Activated naive CD4-positive, alpha-beta T cell treated with anti-CD3 and anti-CD28 coated beads, Interleukin-2, amount 50 U/mL, for 24 hours (primary cell): ENCODE data around the gene HECW1.
A peak's percentile ranks its signal among the peaks of the same experiment; 100 is the strongest.
"Not testable (repeated sequence)": the region's sequence is repeated elsewhere in the genome, so short reads cannot be mapped to it uniquely, and the experiment has no call there.

Experiments
- H3K27ac Mint-ChIP-seq: one replicate; pipeline ENCODE4 v1.8.0; 2021; ENCODE audit warnings: mild to moderate bottlenecking, mixed read lengths
- H3K27me3 Mint-ChIP-seq: one replicate; pipeline ENCODE4 v1.8.0; 2021; ENCODE audit warnings: mixed read lengths
- H3K36me3 Mint-ChIP-seq: one replicate; pipeline ENCODE4 v1.8.0; 2021; ENCODE audit warnings: mixed read lengths
- H3K4me1 Mint-ChIP-seq: one replicate; pipeline ENCODE4 v1.8.0; 2021; ENCODE audit warnings: mixed read lengths
- H3K4me3 Mint-ChIP-seq: one replicate; pipeline ENCODE4 v1.8.0; 2021; ENCODE audit warnings: mild to moderate bottlenecking, mixed read lengths
- H3K9me3 Mint-ChIP-seq: one replicate; pipeline ENCODE4 v1.8.0; 2021; ENCODE audit warnings: mixed read lengths

Gene HECW1

DNA sequence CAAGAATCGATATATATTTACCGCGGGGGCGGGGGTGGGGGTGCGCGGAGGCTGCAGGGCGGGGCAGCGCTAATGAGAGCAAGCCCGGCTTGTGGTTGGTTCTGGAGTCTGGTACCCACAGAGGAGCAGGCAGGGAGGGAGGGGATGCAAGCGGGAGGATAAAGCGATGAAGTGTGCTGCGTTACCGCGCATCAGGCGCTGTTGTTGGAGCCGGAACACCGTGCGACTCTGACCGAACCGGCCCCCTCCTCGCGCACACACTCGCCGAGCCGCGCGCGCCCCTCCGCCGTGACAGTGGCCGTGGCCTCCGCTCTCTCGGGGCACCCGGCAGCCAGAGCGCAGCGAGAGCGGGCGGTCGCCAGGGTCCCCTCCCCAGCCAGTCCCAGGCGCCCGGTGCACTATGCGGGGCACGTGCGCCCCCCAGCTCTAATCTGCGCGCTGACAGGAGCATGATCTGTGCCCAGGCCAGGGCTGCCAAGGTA lies at the start of gene HECW1:
TSS of gene HECW1 (plus strand) at position 189 of the 482 bp plus-strand sequence. CDS start 131,259 bp downstream, outside the sequence.
- H3K27me3 Mint-ChIP-seq = peaks cover 65% of the 10 kb centered on the region
- H3K27ac Mint-ChIP-seq = no peak within 1 kb of the TSS
- peaks cover 17% of the 10 kb centered on the region for H3K4me1 Mint-ChIP-seq
- H3K36me3 Mint-ChIP-seq = no peaks in the 10 kb centered on the region
- H3K9me3 Mint-ChIP-seq = no peaks in the 10 kb centered on the region
- no peak within 1 kb of the TSS for H3K4me3 Mint-ChIP-seq

DNA sequence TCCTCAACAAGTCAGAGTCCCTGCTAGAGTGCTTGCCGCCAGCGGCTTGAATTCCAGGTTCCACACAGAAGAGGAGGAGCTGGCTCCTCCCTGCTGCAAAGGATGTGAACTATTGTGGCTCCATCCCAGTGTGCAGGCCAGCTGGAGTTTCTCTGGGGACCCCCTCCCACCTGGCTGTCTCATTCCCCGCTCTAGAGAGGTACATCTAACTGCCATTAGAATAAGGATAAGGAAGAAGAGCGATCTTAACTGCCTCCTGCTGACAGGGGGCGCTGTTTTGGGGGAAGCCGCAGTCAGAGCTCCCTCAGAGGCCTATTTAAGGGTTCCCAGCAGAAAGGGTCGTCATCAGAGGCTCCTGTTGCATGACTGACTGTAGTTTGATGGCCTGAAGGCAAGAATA lies 40.8 kb upstream of the HECW1 start:
- Mint-ChIP-seq H3K36me3 (no peaks in the 10 kb centered on the region), H3K4me3 (no peak overlapping the region)

GRCh38 chr7:43072530-43072929 lies 39.9 kb upstream of the HECW1 start:
- Mint-ChIP-seq H3K9me3 (no peaks in the 10 kb centered on the region), H3K27ac (no peak overlapping the region), H3K27me3 (peaks cover 7% of the 10 kb centered on the region), H3K4me1 (no peaks in the 10 kb centered on the region), H3K4me3 (no peak overlapping the region), H3K36me3 (no peaks in the 10 kb centered on the region)

More for the DNA sequence above, 40.8 kb upstream of the HECW1 start:
- no peaks in the 10 kb centered on the region for H3K9me3 Mint-ChIP-seq
- peaks cover 9% of the 10 kb centered on the region for H3K27me3 Mint-ChIP-seq
- no peaks in the 10 kb centered on the region for H3K4me1 Mint-ChIP-seq
- H3K27ac Mint-ChIP-seq = peak overlapping the region; percentile 72

DNA sequence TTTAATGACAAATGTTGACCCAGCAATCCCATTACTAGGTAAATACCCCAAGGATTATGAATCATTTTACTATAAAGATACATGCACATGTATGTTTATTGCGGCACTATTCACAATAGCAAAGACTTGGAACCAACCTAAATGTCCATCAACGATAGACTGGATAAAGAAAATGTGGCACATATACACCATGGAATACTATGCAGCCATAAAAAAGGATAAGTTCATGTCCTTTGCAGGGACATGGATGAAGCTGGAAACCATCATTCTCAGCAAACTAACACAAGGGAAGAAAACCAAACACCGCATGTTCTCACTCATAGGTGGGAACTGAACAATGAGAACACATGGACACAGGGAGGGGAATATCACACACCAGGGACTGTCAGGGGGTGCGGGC lies 38.6 kb upstream of the HECW1 start:
- not testable (repeated sequence) for H3K27me3 Mint-ChIP-seq, H3K27ac Mint-ChIP-seq, H3K36me3 Mint-ChIP-seq

DNA sequence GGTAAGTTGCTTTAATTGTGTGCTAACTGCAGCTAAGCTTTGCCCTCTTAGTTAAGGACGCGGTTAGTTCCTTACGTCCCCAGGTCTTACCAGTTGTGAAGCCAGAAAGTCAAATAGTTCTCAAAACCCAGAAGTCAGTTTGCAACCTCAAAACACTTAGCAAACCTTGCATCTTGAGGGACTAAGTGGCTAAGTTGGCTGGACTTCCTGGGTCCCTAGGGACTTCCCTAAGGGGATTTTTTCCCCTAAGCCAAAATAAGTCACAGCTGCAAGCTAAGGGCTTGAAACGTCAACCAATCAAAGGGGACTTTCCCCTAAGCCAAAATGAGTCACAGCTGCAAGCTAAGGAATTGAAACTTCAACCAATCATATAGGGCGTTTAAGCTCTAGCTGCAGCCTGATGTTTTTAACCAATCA lies 36.2 kb upstream of the HECW1 start:
- Mint-ChIP-seq H3K4me1 (no peaks in the 10 kb centered on the region), H3K9me3 (no peaks in the 10 kb centered on the region), H3K36me3 (no peaks in the 10 kb centered on the region), H3K4me3 (no peak overlapping the region), H3K27ac (no peak overlapping the region), H3K27me3 (peaks cover 9% of the 10 kb centered on the region)

More for the DNA sequence above, 38.6 kb upstream of the HECW1 start:
- H3K4me3 Mint-ChIP-seq, H3K9me3 Mint-ChIP-seq, H3K4me1 Mint-ChIP-seq: not testable (repeated sequence)

GRCh38 chr7:43076606-43077005 lies 35.8 kb upstream of the HECW1 start:
- Mint-ChIP-seq H3K27ac (no peak overlapping the region), H3K27me3 (peaks cover 9% of the 10 kb centered on the region), H3K9me3 (no peaks in the 10 kb centered on the region), H3K36me3 (no peaks in the 10 kb centered on the region), H3K4me3 (no peak overlapping the region), H3K4me1 (no peaks in the 10 kb centered on the region)

DNA sequence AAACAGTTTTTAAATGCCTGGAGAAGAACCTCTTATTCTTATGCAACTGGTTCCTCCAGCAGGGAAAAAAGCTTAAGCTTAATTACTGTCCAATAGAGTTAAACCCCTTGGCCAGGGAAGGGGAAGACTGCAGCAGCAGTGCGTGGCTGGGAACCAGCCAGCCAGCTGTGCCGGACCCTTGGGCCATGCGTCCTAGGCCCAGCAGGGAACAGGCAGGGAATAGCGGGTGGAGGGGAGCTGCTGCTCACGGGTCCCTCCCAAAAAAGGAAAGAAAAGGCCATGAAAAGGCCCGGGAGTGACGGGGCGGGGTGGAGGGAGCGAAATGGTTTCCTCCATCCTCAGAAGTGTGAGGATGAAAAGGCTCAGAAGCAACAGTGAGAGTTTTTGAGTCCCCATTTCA lies 35.2 kb upstream of the HECW1 start:
- Mint-ChIP-seq H3K9me3 (no peaks in the 10 kb centered on the region), H3K27ac (no peak overlapping the region), H3K27me3 (peaks cover 10% of the 10 kb centered on the region), H3K4me3 (no peak overlapping the region), H3K36me3 (no peaks in the 10 kb centered on the region), H3K4me1 (no peaks in the 10 kb centered on the region)

- peaks cover 10% of the 10 kb centered on the region for H3K27me3 Mint-ChIP-seq
These were observed 34.6 kb upstream of the HECW1 start for GRCh38 chr7:43077732-43078391.

GRCh38 chr7:43078794-43079193 lies 33.7 kb upstream of the HECW1 start:
- Mint-ChIP-seq H3K27ac (no peak overlapping the region), H3K4me3 (no peak overlapping the region), H3K36me3 (no peaks in the 10 kb centered on the region), H3K9me3 (no peaks in the 10 kb centered on the region), H3K4me1 (no peaks in the 10 kb centered on the region), H3K27me3 (peaks cover 13% of the 10 kb centered on the region)

More at GRCh38 chr7:43077732-43078391, 34.6 kb upstream of the HECW1 start:
- H3K36me3 Mint-ChIP-seq = no peaks in the 10 kb centered on the region
- no peaks in the 10 kb centered on the region for H3K9me3 Mint-ChIP-seq
- no peak overlapping the region for H3K27ac Mint-ChIP-seq
- no peaks in the 10 kb centered on the region for H3K4me1 Mint-ChIP-seq
- H3K4me3 Mint-ChIP-seq = no peak overlapping the region

DNA sequence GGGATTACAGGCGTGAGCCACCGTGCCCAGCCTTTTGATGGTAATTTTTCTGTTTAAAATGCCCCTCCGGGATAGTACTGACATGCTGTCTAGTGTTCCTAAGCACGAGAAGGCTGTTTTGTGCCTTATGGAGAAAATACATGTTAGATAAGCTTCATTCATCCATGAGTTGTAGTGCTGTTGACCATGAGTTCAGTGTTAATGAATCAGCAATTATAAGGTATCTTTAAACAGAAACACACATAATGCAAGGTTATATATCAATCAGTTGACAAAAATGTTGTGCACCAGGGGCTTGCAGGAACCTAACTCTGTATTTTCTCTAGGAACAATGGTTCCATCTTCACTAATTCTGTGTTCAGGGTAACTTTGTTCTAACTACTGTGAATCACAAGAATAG lies 30.8 kb upstream of the HECW1 start:
- Mint-ChIP-seq H3K27ac (no peak overlapping the region), H3K36me3 (no peaks in the 10 kb centered on the region), H3K4me3 (no peak overlapping the region), H3K9me3 (no peaks in the 10 kb centered on the region), H3K4me1 (no peaks in the 10 kb centered on the region), H3K27me3 (peaks cover 30% of the 10 kb centered on the region)

DNA sequence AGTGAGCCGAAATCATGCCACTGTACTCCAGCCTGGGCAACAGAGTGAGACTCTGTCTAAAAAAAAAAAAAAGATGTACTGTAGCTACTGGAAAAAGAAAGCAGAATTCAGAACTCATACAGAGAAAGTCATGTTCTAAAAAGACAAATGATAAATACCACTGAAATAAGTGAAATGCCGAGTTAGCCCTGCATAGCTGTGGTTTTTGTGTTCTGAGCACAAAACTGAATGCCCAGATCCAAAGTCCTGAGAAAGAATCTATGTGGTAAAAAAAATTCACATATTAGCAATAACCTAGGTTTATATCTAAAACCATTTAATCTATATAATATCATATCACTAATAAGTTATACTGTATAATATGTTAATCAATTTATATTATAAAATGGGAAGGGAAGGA lies 29.3 kb upstream of the HECW1 start:
- Mint-ChIP-seq H3K4me1 (no peaks in the 10 kb centered on the region), H3K27ac (no peak overlapping the region), H3K9me3 (no peaks in the 10 kb centered on the region), H3K4me3 (no peak overlapping the region), H3K27me3 (peaks cover 32% of the 10 kb centered on the region), H3K36me3 (no peaks in the 10 kb centered on the region)

GRCh38 chr7:43085017-43085416 lies 27.4 kb upstream of the HECW1 start:
- Mint-ChIP-seq H3K9me3 (no peaks in the 10 kb centered on the region), H3K36me3 (no peaks in the 10 kb centered on the region), H3K27ac (no peak overlapping the region), H3K4me1 (no peaks in the 10 kb centered on the region), H3K4me3 (no peak overlapping the region), H3K27me3 (peaks cover 30% of the 10 kb centered on the region)

- no peaks in the 10 kb centered on the region for H3K4me1 Mint-ChIP-seq
- H3K4me3 Mint-ChIP-seq = no peak overlapping the region
- peaks cover 29% of the 10 kb centered on the region for H3K27me3 Mint-ChIP-seq
- H3K36me3 Mint-ChIP-seq = no peaks in the 10 kb centered on the region
- no peaks in the 10 kb centered on the region for H3K9me3 Mint-ChIP-seq
- no peak overlapping the region for H3K27ac Mint-ChIP-seq
These were observed 26.5 kb upstream of the HECW1 start for GRCh38 chr7:43085992-43086391.

DNA sequence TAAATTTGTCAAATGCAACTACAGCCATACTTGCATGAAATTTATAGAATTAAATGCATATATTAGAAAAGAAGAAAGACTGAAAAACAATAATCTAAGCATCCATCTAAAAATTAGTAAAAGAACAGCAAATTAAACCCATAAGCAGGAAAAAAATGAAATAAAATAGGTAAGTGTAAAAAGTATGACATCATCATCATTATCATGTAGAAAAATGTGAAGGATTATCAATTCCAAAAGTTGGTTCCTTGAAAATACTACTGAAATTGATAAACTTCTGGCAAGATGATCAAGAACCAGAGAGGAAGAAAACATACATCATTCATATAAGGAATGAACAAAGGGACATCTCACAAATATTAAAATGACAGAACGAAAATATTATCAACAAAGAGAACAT lies 19.6 kb upstream of the HECW1 start:
- H3K36me3 Mint-ChIP-seq = no peaks in the 10 kb centered on the region

GRCh38 chr7:43096875-43097274 lies 15.6 kb upstream of the HECW1 start:
- no peaks in the 10 kb centered on the region for H3K9me3 Mint-ChIP-seq
- no peak overlapping the region for H3K27ac Mint-ChIP-seq
- no peaks in the 10 kb centered on the region for H3K4me1 Mint-ChIP-seq
- no peak overlapping the region for H3K4me3 Mint-ChIP-seq
- no peaks in the 10 kb centered on the region for H3K36me3 Mint-ChIP-seq
- peaks cover 7% of the 10 kb centered on the region for H3K27me3 Mint-ChIP-seq

More for the DNA sequence above, 19.6 kb upstream of the HECW1 start:
- Mint-ChIP-seq H3K9me3 (no peaks in the 10 kb centered on the region), H3K4me1 (no peaks in the 10 kb centered on the region), H3K4me3 (no peak overlapping the region), H3K27me3 (peaks cover 13% of the 10 kb centered on the region), H3K27ac (no peak overlapping the region)

GRCh38 chr7:43099750-43100149 lies 12.7 kb upstream of the HECW1 start:
- Mint-ChIP-seq H3K36me3 (no peaks in the 10 kb centered on the region), H3K27me3 (peaks cover 9% of the 10 kb centered on the region), H3K4me1 (no peaks in the 10 kb centered on the region), H3K9me3 (no peaks in the 10 kb centered on the region), H3K27ac (no peak overlapping the region), H3K4me3 (no peak overlapping the region)
